ENCODE results near the gene RCAN1. TPM values are rescaled to one million over a fixed set of nuclear protein-coding genes. Genes with fewer than 3 reads are reported as not detected.
"Not testable (repeated sequence)": the region's sequence is repeated elsewhere in the genome, so short reads cannot be mapped to it uniquely, and the experiment has no call there.

The RCAN1 gene
- total RNA-seq, 2 experiments from 2014 or later, result 1.1 to 1.5 TPM

GRCh38 chr21:34498623-34499022 is 116.3 kb downstream of the RCAN1 start:
- POLR2A ChIA-PET, result no interaction called here

GRCh38 chr21:34483854-34484253 is 131.1 kb downstream of the RCAN1 start:
- H3K9me3 ChIP-seq (ENCODE audit: control insufficient read depth in 1 of 2, insufficient read depth in 1 of 2, low read length in 2 of 2); ATAC-seq (ENCODE audit: poor library complexity); H3K27ac ChIP-seq (ENCODE audit: low read depth in 1 of 2, low read length in 2 of 2); H3K27ac Mint-ChIP-seq; CTCF ChIA-PET; H3K36me3 Mint-ChIP-seq (ENCODE audit: low read depth); POLR2A ChIA-PET; H3K4me3 Mint-ChIP-seq; DNase-seq; H3K27me3 Mint-ChIP-seq; H3K36me3 ChIP-seq (ENCODE audit: insufficient read depth, low read length); H3K4me3 ChIP-seq (ENCODE audit: low read length); H3K27me3 ChIP-seq (ENCODE audit: control insufficient read depth in 1 of 2, insufficient read depth in 2 of 2, low read length in 2 of 2); H3K4me1 ChIP-seq (ENCODE audit: insufficient read depth, low read length); H3K4me1 Mint-ChIP-seq (ENCODE audit: low read depth); intact Hi-C loops (cut with DNase I, micrococcal nuclease); H3K9me3 Mint-ChIP-seq: not testable (repeated sequence)

More at GRCh38 chr21:34498623-34499022, 116.3 kb downstream of the RCAN1 start:
- Histone ChIP-seq H3K4me1 (ENCODE audit: insufficient read depth, low read length) (no peaks in the 10 kb centered on the region), H3K9me3 (ENCODE audit: control insufficient read depth in 1 of 2, insufficient read depth in 1 of 2, low read length in 2 of 2) (peaks cover 9 to 22% of the 10 kb centered on the region in 2 experiments), H3K27ac (ENCODE audit: low read depth in 1 of 2, low read length in 2 of 2) (no peak overlapping the region), H3K36me3 (ENCODE audit: insufficient read depth, low read length) (no peaks in the 10 kb centered on the region), H3K27me3 (ENCODE audit: control insufficient read depth in 1 of 2, insufficient read depth in 2 of 2, low read length in 2 of 2) (peaks cover 0 to 7% of the 10 kb centered on the region in 2 experiments), H3K4me3 (ENCODE audit: low read length) (no peak overlapping the region)
- peaks cover 16% of the 10 kb centered on the region for H3K27me3 Mint-ChIP-seq
- peaks cover 6% of the 10 kb centered on the region for H3K36me3 Mint-ChIP-seq (ENCODE audit: low read depth)
- ATAC-seq (ENCODE audit: poor library complexity) (no peak), DNase-seq (no peak)
- CTCF ChIA-PET, result no interaction called here
- H3K4me3 Mint-ChIP-seq, result no peak overlapping the region
- H3K27ac Mint-ChIP-seq, result no peak overlapping the region
- no peaks in the 10 kb centered on the region for H3K4me1 Mint-ChIP-seq (ENCODE audit: low read depth)
- peaks cover 10% of the 10 kb centered on the region for H3K9me3 Mint-ChIP-seq
- no peak for TF ChIP-seq CTCF (IDR thresholded peaks at IDR 0.05)
- intact Hi-C loops (cut with DNase I, micrococcal nuclease), result no loop called here

GRCh38 chr21:34483435-34483834 is 131.5 kb downstream of the RCAN1 start:
- H3K9me3 Mint-ChIP-seq; H3K4me3 ChIP-seq (ENCODE audit: low read length); H3K4me3 Mint-ChIP-seq; CTCF ChIA-PET; H3K9me3 ChIP-seq (ENCODE audit: control insufficient read depth in 1 of 2, insufficient read depth in 1 of 2, low read length in 2 of 2); DNase-seq; H3K36me3 Mint-ChIP-seq (ENCODE audit: low read depth); POLR2A ChIA-PET; H3K4me1 Mint-ChIP-seq (ENCODE audit: low read depth); intact Hi-C loops (cut with DNase I, micrococcal nuclease); H3K36me3 ChIP-seq (ENCODE audit: insufficient read depth, low read length); H3K27me3 Mint-ChIP-seq; H3K27me3 ChIP-seq (ENCODE audit: control insufficient read depth in 1 of 2, insufficient read depth in 2 of 2, low read length in 2 of 2); H3K27ac Mint-ChIP-seq; H3K4me1 ChIP-seq (ENCODE audit: insufficient read depth, low read length); H3K27ac ChIP-seq (ENCODE audit: low read depth in 1 of 2, low read length in 2 of 2); ATAC-seq (ENCODE audit: poor library complexity): not testable (repeated sequence)

GRCh38 chr21:34467333-34467732 is 147.6 kb downstream of the RCAN1 start:
- H3K27ac Mint-ChIP-seq; POLR2A ChIA-PET; H3K4me1 Mint-ChIP-seq (ENCODE audit: low read depth); H3K9me3 Mint-ChIP-seq; ATAC-seq (ENCODE audit: poor library complexity); DNase-seq; CTCF ChIA-PET; H3K27me3 ChIP-seq (ENCODE audit: control insufficient read depth in 1 of 2, insufficient read depth in 2 of 2, low read length in 2 of 2); H3K4me3 ChIP-seq (ENCODE audit: low read length); H3K9me3 ChIP-seq (ENCODE audit: control insufficient read depth in 1 of 2, insufficient read depth in 1 of 2, low read length in 2 of 2); H3K4me3 Mint-ChIP-seq; intact Hi-C loops (cut with DNase I, micrococcal nuclease); H3K36me3 Mint-ChIP-seq (ENCODE audit: low read depth); H3K36me3 ChIP-seq (ENCODE audit: insufficient read depth, low read length); H3K27ac ChIP-seq (ENCODE audit: low read depth in 1 of 2, low read length in 2 of 2); H3K27me3 Mint-ChIP-seq; H3K4me1 ChIP-seq (ENCODE audit: insufficient read depth, low read length): not testable (repeated sequence)

Other genes starting within 250 kb of the RCAN1 start
- 1 to 10 TPM; 3.1 to 4.7 TPM for gene SMIM11, start 239.6 kb downstream of the RCAN1 start, total RNA-seq
- not detected for gene SMIM34, start 191.2 kb downstream of the RCAN1 start, total RNA-seq
- not detected for gene KCNE1, start 102.9 kb downstream of the RCAN1 start, total RNA-seq
- under 1 TPM in 1 of 2 experiments, not detected in 1; 0.14 TPM for gene CLIC6, start 53.9 kb upstream of the RCAN1 start, total RNA-seq

Data from CD4-positive, alpha-beta T cell (primary cell).